ENCODE data around the gene LRRC8B.
A peak's percentile ranks its signal among the peaks of the same experiment; 100 is the strongest.

LRRC8B gene

DNA sequence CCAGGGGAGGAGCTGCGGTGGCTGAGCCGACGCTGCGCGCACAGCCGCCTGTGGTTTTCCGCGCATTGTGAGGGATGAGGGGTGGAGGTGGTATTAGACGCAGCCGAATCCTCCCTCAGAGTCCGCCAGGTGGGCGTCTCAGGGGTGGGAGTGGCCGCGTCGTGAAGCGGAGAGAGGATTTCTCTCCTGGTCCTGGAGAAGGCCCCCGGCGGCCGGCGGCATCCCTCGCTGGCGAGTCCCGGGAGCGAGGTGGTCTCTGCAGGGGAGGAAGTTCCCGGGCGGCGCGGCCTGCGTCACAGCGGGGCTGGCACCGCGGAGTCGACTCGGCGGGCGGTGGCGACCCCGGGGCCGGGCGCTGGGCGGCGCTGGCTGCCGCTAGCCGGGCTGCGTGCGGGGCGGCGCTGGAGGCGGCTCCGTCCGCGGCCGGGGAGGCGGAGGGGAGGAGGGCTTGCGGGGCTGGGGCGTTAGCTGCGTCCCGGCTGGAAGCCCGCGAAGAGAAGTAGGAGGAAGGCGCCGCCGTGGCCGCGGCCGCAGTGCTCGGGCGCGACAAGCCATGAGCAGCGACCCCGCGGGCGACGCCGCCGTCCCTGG is 108.1 kb downstream of the LRRC8B start, which contains the start of gene LRRC8C:
TSS of gene LRRC8C (plus strand) at position 464 of the 591 bp plus-strand sequence. CDS start 53,354 bp downstream, outside the sequence.
- DNase-seq (ENCODE audit: low read depth in 2 of 2): peak; percentile 49 to 52

DNA sequence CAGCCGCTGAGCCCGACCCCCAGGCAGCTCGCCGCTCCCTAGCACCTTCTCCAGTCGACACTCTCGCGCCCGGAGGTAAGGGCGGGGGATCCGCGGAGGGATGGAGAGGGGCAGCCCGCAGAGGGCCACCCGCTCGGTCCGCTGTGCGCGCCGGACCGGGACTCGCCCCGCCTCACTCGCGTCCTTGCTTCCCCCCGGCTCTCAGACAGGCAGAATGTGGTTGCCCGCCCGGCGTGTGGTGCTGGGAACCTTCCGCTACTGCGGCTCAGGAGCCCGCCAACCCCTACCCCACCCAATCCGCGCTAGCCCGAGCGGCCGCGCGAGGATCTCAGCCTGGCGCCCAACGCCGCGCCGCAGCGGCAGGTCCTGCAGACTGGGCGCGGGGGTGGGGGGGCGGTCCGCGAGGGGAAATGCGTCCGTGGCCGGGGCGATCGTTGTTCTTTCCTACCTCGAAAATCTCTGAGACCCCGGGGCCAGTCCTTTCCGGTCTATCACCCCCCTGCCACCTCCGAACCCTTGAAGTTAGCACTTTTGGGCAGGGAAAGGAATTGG is 108.7 kb downstream of the LRRC8B start:
- peak in 1 of 2 experiments; percentile 20 for DNase-seq (ENCODE audit: low read depth in 2 of 2)

DNA sequence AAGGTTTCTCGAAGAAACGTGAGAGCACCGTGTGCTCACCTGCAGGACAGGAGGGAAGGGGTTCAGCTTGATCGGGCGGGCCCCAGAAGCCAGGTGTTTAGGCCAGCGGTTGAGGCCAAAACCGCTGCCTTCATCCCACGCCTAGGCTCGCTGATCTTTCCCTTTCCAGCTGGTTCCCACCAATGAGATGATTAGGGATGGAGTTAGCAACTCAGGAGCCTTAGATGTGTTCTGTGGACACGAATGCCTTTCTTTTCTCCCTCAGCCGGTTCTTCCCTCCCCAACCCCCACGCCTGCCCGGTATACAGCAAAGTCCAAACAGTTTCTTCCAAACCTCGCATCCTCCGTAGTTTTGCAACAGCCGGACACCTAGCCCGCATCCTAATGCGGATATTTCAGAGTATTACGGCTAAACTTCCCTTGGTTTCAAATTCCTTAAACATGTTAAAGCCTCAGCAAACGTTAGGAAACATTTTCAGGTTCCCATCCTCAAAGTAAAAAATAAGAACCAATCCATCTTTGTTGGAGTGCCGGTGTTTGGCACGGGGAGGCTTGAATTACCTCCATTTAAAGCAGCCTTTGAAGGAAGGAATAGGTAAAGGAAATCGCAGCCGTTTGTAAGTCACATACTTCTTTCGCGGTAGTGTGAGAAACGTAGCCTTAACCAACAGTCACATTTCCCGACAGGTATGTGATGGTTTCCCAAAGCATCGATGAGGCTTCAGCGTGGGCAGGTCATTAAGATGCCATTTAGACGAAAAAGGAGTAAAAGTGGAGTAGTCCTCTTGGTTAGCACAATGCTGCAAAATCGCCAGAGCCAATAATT is 109.4 kb downstream of the LRRC8B start:
- no peak for DNase-seq (ENCODE audit: low read depth in 2 of 2)

DNA sequence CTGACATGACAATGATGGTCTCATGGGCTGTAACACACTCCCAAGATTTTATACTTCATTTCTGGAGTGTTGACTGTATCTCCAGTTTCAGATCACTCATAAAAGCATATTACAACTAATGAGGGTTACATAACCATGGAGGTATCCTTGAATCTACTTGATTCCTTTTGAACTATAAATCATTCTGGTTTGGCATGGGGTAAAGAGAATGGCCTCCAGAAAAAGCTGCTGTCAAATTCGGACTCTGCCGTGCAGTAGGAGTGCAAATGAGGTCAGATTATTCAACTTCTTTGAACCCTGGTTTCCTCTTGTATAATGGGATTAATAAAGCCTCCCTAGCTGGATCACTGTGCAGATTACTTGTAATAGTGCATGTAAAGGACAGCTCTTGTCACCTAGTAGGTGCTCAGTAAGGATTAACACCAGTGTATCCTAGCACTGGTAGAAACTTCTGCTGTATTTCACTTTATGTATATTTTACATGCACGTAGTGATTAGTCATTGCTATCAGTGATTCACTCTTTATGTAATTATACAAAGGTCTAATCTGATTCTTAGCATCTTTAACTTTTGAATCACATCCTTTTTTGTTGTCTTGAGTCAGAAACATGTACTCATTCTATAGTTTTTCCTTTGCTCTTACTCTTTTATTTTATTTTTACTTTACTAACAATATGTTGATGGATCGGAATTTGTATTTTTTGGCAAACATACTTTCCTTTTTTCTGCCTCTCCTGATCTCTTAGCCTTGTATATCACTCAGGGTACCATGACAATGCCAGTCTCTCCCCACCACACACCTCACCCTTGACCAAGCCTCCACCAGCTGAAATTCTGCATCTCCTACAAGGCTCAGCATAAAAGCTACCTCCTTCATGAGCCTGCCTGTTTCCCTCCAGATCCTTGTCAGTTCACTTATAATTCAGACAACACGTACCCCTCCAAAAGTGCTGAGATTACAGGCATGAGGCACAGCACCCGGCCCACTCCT is 111.5 kb downstream of the LRRC8B start:
- DNase-seq (ENCODE audit: low read depth in 2 of 2): peak; percentile 52 to 54

DNA sequence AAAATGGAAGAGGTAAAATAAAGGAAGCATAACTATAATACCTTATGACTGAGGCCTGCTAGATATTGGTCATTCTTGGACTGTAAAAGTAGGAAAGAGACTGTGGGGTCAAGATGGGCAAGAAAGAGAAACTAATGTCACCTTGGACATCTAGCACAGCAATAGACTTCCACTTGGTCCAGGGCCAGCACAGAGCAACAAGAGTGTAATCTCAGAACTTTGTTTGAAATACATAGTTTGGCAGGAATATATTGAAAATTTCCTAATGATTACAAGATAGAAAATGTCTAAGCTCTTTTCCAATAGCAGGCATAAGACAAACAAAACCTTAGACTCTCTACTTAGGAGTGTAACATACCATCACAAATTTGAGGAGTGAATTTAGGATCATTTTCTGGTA is 112.9 kb downstream of the LRRC8B start:
- no peak for DNase-seq (ENCODE audit: low read depth in 2 of 2)

DNA sequence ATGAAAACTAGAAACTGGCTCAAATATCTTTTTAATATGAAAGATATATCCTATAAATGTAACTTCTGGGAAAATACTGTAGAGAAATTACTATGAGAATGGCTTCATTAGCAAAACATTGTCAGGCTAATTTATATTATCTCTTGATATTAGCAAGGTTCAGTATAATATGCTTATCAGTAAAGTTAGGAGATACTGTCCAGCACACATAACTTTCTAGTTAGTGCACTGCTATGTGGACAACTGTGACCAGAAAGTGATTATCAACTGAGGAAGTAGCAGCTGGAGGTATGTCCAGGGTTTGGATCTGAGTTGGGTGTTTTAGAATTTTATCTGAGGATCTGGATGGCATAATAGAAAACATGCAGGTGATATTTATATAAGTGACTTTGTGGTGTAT is 115.8 kb downstream of the LRRC8B start:
- no peak for DNase-seq (ENCODE audit: low read depth in 2 of 2)

DNA sequence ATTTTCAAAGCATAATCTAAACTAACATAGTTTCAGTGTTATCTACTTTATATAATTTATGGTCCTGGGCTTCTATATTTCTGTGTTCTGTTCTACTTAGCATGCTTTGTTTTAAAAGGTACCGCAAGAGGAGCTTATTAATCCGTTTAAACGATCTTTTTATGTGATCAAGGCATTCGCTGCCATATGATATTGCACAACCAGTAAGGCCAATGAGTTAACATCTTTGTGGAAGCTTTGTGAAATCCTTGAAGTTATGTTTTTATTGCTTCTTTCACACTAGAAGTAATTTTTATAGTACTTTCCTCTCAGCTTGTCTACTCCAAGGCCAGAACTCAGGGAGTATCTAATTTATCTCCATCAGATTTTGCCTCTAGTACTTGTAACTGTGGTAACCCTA is 117.2 kb downstream of the LRRC8B start:
- DNase-seq (ENCODE audit: low read depth in 2 of 2): no peak

DNA sequence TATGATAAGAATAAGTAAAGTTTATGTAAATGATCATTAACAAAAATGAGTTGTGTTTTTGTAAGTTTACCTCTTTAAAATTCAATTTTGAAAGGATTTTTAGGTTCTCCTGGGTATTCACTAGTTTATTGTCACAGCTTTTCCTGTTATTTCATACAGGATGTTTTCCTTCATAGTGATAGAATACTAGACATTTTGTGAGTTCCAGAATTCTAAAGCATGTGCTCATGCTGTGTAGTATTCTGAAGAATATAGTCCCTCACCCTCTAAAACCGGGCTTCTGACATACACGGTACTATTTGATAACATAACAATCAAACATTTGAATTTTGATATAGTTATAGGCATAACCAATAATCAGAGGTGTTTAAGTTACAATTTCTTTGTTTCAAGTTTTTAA is 118.9 kb downstream of the LRRC8B start:
- DNase-seq (ENCODE audit: low read depth in 2 of 2): no peak

DNA sequence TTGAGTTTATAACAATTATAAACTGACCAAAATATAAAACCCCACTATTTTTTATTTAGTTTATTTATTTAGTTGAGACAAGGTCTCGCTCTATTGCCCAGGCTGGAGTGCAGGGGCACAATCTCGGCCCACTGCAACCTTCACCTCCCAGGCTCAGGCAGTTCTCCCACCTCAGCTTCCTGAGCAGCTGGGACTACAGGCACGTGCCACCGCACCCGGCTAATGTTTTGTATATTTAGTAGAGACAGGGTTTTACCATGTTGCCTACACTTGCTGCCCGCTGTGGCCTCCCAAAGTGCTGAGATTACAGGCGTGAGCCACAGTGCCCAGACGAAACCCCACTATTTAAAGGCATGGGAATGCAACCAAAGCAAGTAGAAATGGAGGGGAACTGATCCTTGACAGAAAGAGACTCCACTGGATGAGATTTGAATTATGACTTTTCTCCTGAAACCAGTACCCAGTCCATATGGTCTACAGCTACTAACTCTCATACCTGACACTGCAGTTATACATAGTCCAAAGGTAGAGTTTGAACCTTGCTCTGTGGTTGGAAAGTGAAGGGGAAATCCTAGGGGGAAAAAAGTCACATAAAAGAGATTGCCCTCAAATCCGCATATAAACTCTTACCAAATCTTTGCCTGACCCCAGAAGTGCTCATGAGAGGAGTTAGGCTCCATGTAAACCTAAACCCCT is 119.6 kb downstream of the LRRC8B start:
- DNase-seq (ENCODE audit: low read depth in 2 of 2): no peak

DNA sequence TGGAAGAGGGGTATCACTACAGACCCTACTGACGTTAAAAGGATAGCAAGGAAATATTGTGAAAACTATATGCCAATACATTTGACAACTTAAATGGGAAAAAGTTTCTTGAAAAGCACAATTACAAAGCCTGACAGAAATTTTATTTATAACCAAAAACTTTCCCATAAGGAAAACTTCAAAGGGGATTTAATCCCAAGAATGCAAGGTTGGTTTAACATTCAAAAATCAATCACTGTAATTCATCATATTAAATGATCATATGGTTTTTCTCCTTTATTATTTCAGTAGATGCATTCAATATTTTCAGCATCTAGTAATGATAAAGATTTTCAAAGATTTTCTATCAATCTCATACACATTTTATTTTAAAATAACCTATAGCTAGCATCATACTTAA is 121.6 kb downstream of the LRRC8B start:
- no peak for DNase-seq (ENCODE audit: low read depth in 2 of 2)
